ENCODE data around the gene TFCP2. TPM values are rescaled to one million over a fixed set of nuclear protein-coding genes. Genes with fewer than 3 reads are reported as not detected.

The TFCP2 gene
- total RNA-seq, 1 experiment from 2014 or later, result 27.3 TPM

- no peak overlapping the region for H3K4me3 ChIP-seq (ENCODE audit: low read length)
- H3K27me3 ChIP-seq (ENCODE audit: low read length), result no peaks in the 10 kb centered on the region
- H3K79me2 ChIP-seq (ENCODE audit: low read length), result no peaks in the 10 kb centered on the region
- H3K4me2 ChIP-seq (ENCODE audit: low read length), result no peak overlapping the region
- DNase-seq (no peak), ATAC-seq (no peak)
- no peaks in the 10 kb centered on the region for H3K9me3 ChIP-seq (ENCODE audit: low read length)
- no TSS peak for BruUV-seq (replicated peaks)
- no peaks in the 10 kb centered on the region for H3K4me1 ChIP-seq (ENCODE audit: insufficient read depth, low read length)
- no peak for TF ChIP-seq EZH2 (IDR thresholded peaks at IDR 0.05; ENCODE audit: low read length, unreplicated experiment)
- TF ChIP-seq CTCF (conservative IDR thresholded peaks at IDR 0.05; ENCODE audit: low read depth, low read length), result no peak
- no peak for TF ChIP-seq EZH2phosphoT487 (IDR thresholded peaks at IDR 0.05; ENCODE audit: borderline replicate concordance, low read length)
- no peak overlapping the region for H2AFZ ChIP-seq (ENCODE audit: low read length)
- ChIA-PET CTCF (no interaction called here), POLR2A (ENCODE audit: unreplicated experiment) (no interaction called here)
- no peak overlapping the region for H3K27ac ChIP-seq (ENCODE audit: low read length)
- H4K20me1 ChIP-seq (ENCODE audit: low read length), result no peaks in the 10 kb centered on the region
- no peak overlapping the region for H3K9ac ChIP-seq (ENCODE audit: low read length)
- no peaks in the 10 kb centered on the region for H3F3A ChIP-seq (ENCODE audit: low read length, unreplicated experiment)
- H3K36me3 ChIP-seq (ENCODE audit: low read depth, low read length), result peaks cover 74% of the 10 kb centered on the region
- intact Hi-C loops (cut with micrococcal nuclease), result no loop called here
- no peaks in the 10 kb centered on the region for H3K9me2 ChIP-seq (replicated peaks; ENCODE audit: low read length)
These were observed 110.1 kb downstream of the TFCP2 start for GRCh38 chr12:51062631-51063397.

- Histone ChIP-seq H3K36me3 (ENCODE audit: low read depth, low read length) (peaks cover 71% of the 10 kb centered on the region), H3K4me3 (ENCODE audit: low read length) (no peak overlapping the region), H3K27ac (ENCODE audit: low read length) (no peak overlapping the region), H3K4me1 (ENCODE audit: insufficient read depth, low read length) (peaks cover 7% of the 10 kb centered on the region; the same call in 1 of the 2 replicates), H3K9me3 (ENCODE audit: low read length) (no peaks in the 10 kb centered on the region), H4K20me1 (ENCODE audit: low read length) (no peaks in the 10 kb centered on the region), H2AFZ (ENCODE audit: low read length) (no peak overlapping the region), H3F3A (ENCODE audit: low read length, unreplicated experiment) (no peaks in the 10 kb centered on the region), H3K9me2 (replicated peaks; ENCODE audit: low read length) (no peaks in the 10 kb centered on the region), H3K9ac (ENCODE audit: low read length) (no peak overlapping the region), H3K79me2 (ENCODE audit: low read length) (no peaks in the 10 kb centered on the region), H3K4me2 (ENCODE audit: low read length) (no peak overlapping the region), H3K27me3 (ENCODE audit: low read length) (no peaks in the 10 kb centered on the region)
- no peak for DNase-seq
- TF ChIP-seq EZH2phosphoT487 (IDR thresholded peaks at IDR 0.05; ENCODE audit: borderline replicate concordance, low read length) (no peak), EZH2 (IDR thresholded peaks at IDR 0.05; ENCODE audit: low read length, unreplicated experiment) (no peak), CTCF (conservative IDR thresholded peaks at IDR 0.05; ENCODE audit: low read depth, low read length) (no peak)
- BruUV-seq (replicated peaks), result no TSS peak
- intact Hi-C loops (cut with micrococcal nuclease), result no loop called here
- CTCF ChIA-PET, result no interaction called here
- ATAC-seq, result no peak
- POLR2A ChIA-PET (ENCODE audit: unreplicated experiment), result no interaction called here
These were observed 113.8 kb downstream of the TFCP2 start for GRCh38 chr12:51059086-51059485.

- Histone ChIP-seq H3K4me2 (ENCODE audit: low read length) (no peak overlapping the region), H3K4me3 (ENCODE audit: low read length) (no peak overlapping the region), H3K79me2 (ENCODE audit: low read length) (peaks cover 7% of the 10 kb centered on the region; the same call in 1 of the 2 replicates), H4K20me1 (ENCODE audit: low read length) (no peaks in the 10 kb centered on the region), H3K27me3 (ENCODE audit: low read length) (no peaks in the 10 kb centered on the region), H3K9me3 (ENCODE audit: low read length) (no peaks in the 10 kb centered on the region), H3K4me1 (ENCODE audit: insufficient read depth, low read length) (peaks cover 7% of the 10 kb centered on the region; the same call in 1 of the 2 replicates), H3K27ac (ENCODE audit: low read length) (no peak overlapping the region), H3K9ac (ENCODE audit: low read length) (no peak overlapping the region), H3K36me3 (ENCODE audit: low read depth, low read length) (peaks cover 59% of the 10 kb centered on the region), H3F3A (ENCODE audit: low read length, unreplicated experiment) (no peaks in the 10 kb centered on the region), H2AFZ (ENCODE audit: low read length) (no peak overlapping the region), H3K9me2 (replicated peaks; ENCODE audit: low read length) (no peaks in the 10 kb centered on the region)
- peak; percentile 67 for ATAC-seq
- POLR2A ChIA-PET (ENCODE audit: unreplicated experiment), result no interaction called here
- no TSS peak for BruUV-seq (replicated peaks)
- DNase-seq, result peak; percentile 84
- TF ChIP-seq CTCF (conservative IDR thresholded peaks at IDR 0.05; ENCODE audit: low read depth, low read length) (no peak), EZH2 (IDR thresholded peaks at IDR 0.05; ENCODE audit: low read length, unreplicated experiment) (no peak), EZH2phosphoT487 (IDR thresholded peaks at IDR 0.05; ENCODE audit: borderline replicate concordance, low read length) (no peak)
- CTCF ChIA-PET, result interaction anchor here (0.6 kb wide), 1 partner anchor 282 kb away, joined by 5 read pairs; no protein-coding TSS in a partner anchor
- intact Hi-C loops (cut with micrococcal nuclease), result no loop called here
These were observed 116.7 kb downstream of the TFCP2 start for GRCh38 chr12:51056242-51056641.
